Islet precursor cell (in vitro differentiated cells): ENCODE data around the gene SFT2D3.

Experiments
- DNase-seq: peaks from one replicate; pipeline ENCODE4 v3.0.0-alpha.2; 2018

SFT2D3 gene

GRCh38 chr2:127664895-127665225, 36.4 kb upstream of the SFT2D3 start:
- DNase-seq, result no peak

GRCh38 chr2:127665267-127665893, 35.9 kb upstream of the SFT2D3 start:
- peak; percentile 33 for DNase-seq

GRCh38 chr2:127669056-127669455, 32.2 kb upstream of the SFT2D3 start:
- no peak for DNase-seq

GRCh38 chr2:127670055-127670956, 31.0 kb upstream of the SFT2D3 start:
- no peak for DNase-seq

- no peak for DNase-seq
Measured at GRCh38 chr2:127670957-127671290, 30.4 kb upstream of the SFT2D3 start.

- peak; percentile 40 for DNase-seq
Measured at GRCh38 chr2:127671557-127672302, 29.6 kb upstream of the SFT2D3 start.

- peak; percentile 52 for DNase-seq
Measured at GRCh38 chr2:127672341-127673224, 28.7 kb upstream of the SFT2D3 start.

GRCh38 chr2:127673291-127674069, 27.8 kb upstream of the SFT2D3 start:
- peak; percentile 50 for DNase-seq

- peak; percentile 68 for DNase-seq
Measured at GRCh38 chr2:127674241-127675209, 26.8 kb upstream of the SFT2D3 start.

- peak; percentile 74 for DNase-seq
Measured at GRCh38 chr2:127675331-127676261, 25.7 kb upstream of the SFT2D3 start, which contains the start of gene LIMS2. LIMS2 (minus strand) TSS chr2:127675530; CDS start chr2:127675024, 506 bp downstream.

GRCh38 chr2:127676906-127677305, 24.4 kb upstream of the SFT2D3 start:
- no peak for DNase-seq

GRCh38 chr2:127678531-127678930, 22.8 kb upstream of the SFT2D3 start:
- DNase-seq, result peak; percentile 48

GRCh38 chr2:127678991-127679390, 22.3 kb upstream of the SFT2D3 start:
- no peak for DNase-seq

GRCh38 chr2:127679680-127680361, 21.5 kb upstream of the SFT2D3 start:
- peak; percentile 49 for DNase-seq

- peak; percentile 45 for DNase-seq
Measured at GRCh38 chr2:127680706-127681287, 20.5 kb upstream of the SFT2D3 start.

GRCh38 chr2:127681288-127681804, 20.0 kb upstream of the SFT2D3 start:
- peak; percentile 54 for DNase-seq

GRCh38 chr2:127681976-127682857, 19.1 kb upstream of the SFT2D3 start:
- peak; percentile 44 for DNase-seq
